HG03354 (cell line): ENCODE measurements around the gene GIGYF1.

Experiments
- ATAC-seq: cut with Tn5 transposase; IDR thresholded peaks from one replicate; pipeline ENCODE4 v1.9.1; 2021; ENCODE audit warnings: mild to moderate bottlenecking; ENCODE audit not compliant: unreplicated experiment, poor library complexity, severe bottlenecking

The GIGYF1 gene

DNA sequence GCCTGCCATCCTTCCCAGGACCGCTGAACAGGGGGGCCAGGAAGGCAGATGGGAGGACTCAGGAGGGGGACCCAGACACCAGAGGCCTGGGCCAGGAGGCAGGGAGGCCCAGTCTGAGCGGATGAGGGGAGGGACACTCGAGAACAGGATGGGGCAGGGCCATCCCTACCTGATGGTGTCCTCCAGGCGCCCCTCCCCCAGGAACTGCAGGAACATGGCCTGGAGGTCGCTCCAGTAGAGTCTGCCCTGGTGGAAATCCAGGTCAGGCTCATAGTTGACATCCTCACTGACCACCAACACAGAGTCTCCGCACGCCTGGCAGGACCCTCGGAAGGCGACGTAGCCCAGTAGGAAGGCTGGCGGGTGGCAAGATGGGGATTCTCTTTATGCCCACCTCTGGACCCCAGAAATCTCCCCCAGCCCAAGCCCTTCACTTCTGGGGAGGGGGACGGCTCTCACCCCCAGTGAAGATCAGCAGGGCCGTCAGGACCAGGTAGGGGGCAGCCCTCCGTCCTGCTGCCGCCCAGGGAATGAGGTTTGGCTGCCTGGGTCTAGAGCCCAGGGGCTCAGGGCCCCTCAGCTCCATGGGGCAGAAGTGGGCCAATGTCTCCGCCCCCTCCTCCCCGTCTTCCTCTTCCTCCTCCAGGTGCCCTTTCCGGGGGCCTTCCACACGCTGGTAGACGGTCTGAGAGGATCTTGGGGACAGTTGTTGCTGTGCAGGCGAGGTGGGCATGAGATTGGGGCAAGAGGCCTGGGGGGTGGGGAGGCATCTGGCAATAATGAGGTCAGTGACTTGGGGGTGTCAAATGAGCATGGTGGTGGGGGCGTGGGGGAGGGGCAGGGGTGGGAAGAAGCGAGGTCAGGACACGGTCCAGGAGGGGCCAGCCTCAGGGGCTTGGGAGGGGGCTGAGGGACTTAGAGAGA lies 53.3 kb downstream of the GIGYF1 start:
- no peak for ATAC-seq

DNA sequence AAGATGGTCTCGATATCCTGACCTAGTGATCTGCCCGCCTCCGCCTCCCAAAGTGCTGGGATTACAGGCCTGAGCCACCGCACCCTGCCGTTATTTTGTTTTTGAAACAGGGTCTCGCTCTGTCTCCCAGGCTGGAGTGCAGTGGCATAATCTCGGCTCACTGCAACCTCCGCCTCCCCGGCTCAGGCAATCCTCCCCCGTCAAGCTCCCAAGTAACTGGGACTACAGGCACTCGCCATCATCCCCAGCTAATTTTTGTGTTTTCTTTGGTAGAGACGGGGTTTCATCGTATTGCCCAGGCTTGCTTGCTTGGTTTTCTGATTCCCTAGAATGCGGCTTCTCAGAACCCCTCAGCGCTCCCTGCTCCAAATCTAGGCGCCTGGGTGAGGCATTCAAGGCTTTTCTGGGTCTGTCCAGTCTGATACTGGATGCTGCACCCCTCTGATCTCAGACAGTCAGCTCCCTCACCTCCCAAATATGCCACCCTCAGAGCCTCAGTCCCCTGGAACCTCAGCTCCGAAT lies 54.0 kb downstream of the GIGYF1 start:
- no peak for ATAC-seq

DNA sequence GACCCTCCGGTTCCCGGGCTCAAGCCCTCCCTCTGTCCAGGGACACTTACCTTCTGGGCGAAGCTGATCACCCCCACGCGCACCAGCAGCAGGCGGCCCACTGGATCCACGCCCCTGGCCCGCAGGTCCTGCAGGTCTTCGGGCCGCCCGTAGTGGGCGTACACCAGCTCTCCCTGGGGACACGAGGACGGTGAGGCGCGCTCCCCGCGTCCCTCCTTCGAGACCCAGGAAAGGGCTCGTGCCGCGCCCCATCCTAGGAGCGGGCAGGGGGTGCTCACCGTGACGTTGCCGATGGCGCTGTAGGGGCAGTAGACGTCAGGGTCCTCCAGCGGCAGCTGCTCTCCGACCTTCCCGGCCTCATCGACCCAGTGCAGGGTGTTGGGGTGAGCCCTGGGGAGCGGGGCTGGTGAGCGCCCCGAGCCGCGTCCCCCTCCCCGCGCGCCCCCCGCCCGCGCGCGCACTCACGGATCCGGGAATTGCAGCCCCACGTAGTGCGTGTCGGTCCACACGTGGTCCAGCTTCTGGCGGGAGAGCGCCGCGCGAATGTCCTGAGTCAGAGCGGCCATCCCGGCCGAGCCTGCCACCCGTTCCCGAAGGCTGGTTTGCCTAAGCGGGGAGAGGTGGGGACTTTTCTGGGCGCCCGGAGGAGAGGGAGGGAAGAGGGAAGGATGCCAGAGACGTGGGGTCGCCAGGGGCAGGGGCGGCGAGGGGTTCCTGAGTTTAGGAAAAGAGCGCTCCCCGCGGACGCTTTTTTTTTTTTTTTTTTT lies 60.9 kb downstream of the GIGYF1 start:
- ATAC-seq = no peak

DNA sequence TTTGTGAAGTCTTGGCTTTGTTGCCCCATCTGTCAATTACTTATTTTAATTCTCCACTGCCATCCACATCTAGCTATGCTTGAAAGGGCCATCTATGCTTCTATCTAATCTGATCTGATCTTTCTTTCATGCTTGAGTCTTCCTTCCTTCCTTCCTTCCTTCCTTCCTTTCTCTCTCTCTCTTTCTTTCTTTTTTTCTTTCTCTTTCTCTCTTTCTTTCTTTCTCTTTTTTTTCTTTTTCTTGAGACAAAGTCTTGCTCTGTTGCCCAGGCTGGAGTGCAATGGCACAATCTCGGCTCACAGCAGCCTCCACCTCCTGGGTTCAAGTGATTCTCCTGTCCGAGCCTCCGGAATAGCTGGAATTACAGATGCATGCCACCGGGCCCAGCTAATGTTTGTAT lies 64.0 kb downstream of the GIGYF1 start:
- no peak for ATAC-seq
